ENCODE data around the gene RUSF1. TPM values are rescaled to one million over a fixed set of nuclear protein-coding genes. Genes with fewer than 3 reads are reported as not detected.
"Not testable (repeated sequence)": the region's sequence is repeated elsewhere in the genome, so short reads cannot be mapped to it uniquely, and the experiment has no call there.

The RUSF1 gene
- total RNA-seq, 8 experiments from 2014 or later, result 36.8 to 82.0 (median 56.6) TPM

DNA sequence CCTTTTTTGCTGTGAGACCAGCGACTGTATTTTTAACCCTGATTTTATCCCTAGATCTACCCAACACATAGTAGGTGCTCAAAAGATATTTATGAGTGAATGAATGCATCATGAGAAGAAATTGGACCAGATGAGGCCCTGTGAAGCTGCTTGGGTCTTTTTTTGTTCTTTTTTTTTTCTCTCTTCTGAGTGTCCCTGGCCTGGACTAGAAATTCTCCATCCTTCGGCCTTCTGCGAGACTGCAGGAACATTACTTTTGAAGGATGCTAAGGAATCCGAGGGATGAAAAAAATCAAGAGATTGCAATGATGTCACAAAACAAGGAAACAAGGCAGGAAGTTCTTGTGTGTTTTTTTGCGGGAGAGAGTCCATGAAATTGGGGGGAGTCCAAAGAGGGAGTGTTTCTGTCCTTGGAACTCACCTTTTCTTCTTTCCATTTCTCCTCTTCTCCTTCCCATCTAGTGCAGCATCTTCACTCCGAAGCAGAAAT lies 560 bp upstream of the RUSF1 start:
- in situ Hi-C loops (cut with MboI; ENCODE audit: low pct_unique_long_range_greater_than_20kb in 2 of 9, low sequenced_read_pairs in 9 of 9, unreplicated experiment in 9 of 9), result loop anchor here in 2 of 9 experiments (25.0 kb wide), 1 partner anchor 179 kb away; no protein-coding TSS in a partner anchor
- ATAC-seq (replicated peaks in 6 of 8), result peak; percentile 0 to 12 (median 6)
- peak overlapping the region; percentile 74 to 100 (median 89) for H3K4me3 ChIP-seq
- peak overlapping the region; percentile 88 to 98 for H3K27ac ChIP-seq
- WGBS, 10 experiments, result 6 to 50% (median 21%) methylated on average over 2 to 6 of the region's 6 CpGs; no CpG with 5 or more reads in 1 of the 10 experiments
- peaks cover 14 to 15% of the 10 kb centered on the region in 2 donors for H3K4me1 ChIP-seq (replicated peaks in 1 of 2)

DNA sequence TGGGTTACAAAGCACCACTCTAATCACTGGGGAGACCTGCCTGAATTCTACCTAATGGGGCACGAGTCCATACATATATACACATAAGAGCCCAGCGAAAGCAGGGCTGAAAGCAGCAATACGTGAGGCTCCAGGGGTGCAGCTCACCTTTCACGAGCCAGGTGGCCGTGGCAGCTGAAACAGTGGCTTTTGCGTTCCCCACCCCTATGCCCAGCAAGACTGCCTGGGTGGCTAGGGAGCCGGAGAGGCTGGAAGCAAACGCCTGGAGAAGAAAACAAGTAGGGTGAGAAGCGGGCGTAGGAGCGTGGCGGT lies 618 bp downstream of the RUSF1 start:
- H3K4me1 ChIP-seq (replicated peaks in 1 of 2), result peaks cover 14 to 15% of the 10 kb centered on the region in 2 donors
- 0 to 16% (median 0%) methylated on average over 1 to 5 of the region's 12 CpGs; no CpG with 5 or more reads in 6 of the 10 experiments for WGBS, 10 experiments
- H3K27ac ChIP-seq, result peak overlapping the region; percentile 88 to 98
- H3K4me3 ChIP-seq, result peak overlapping the region; percentile 74 to 100 (median 89)
- in situ Hi-C loops (cut with MboI; ENCODE audit: low pct_unique_long_range_greater_than_20kb in 2 of 9, low sequenced_read_pairs in 9 of 9, unreplicated experiment in 9 of 9), result loop anchor here in 2 of 9 experiments (25.0 kb wide), 1 partner anchor 180 kb away; no protein-coding TSS in a partner anchor
- ATAC-seq (replicated peaks in 6 of 8), result no peak

DNA sequence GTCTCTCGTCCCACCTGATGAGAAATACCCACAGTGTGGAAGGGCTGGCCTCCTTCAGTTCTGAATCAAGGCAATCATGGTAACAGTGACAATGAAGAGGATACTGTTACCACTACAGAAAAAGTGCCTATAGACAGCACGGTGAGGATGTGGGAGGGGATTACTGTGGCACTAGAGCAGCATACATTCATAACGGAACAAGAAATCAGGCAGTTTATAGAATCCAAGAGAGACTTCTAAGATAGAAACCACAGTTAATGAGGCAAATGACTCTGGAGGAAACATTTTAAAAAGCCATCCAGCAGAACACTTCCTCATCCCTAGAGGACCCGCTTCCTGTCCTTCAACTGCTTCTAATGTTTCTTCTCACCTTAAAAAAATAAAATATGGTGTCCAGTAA lies 2.7 kb downstream of the RUSF1 start:
- peaks cover 14 to 15% of the 10 kb centered on the region in 2 donors for H3K4me1 ChIP-seq (replicated peaks in 1 of 2)
- no peak for ATAC-seq (replicated peaks in 6 of 8)
- WGBS, 10 experiments, result 76 to 100% (median 90%) methylated on average over 1 to 4 of the region's 4 CpGs; no CpG with 5 or more reads in 1 of the 10 experiments
- in situ Hi-C loops (cut with MboI; ENCODE audit: low pct_unique_long_range_greater_than_20kb in 2 of 9, low sequenced_read_pairs in 9 of 9, unreplicated experiment in 9 of 9), result loop anchor here in 2 of 9 experiments (25.0 kb wide), 1 partner anchor 182 kb away; no protein-coding TSS in a partner anchor
- no peak overlapping the region for H3K27ac ChIP-seq
- H3K4me3 ChIP-seq, result no peak overlapping the region

DNA sequence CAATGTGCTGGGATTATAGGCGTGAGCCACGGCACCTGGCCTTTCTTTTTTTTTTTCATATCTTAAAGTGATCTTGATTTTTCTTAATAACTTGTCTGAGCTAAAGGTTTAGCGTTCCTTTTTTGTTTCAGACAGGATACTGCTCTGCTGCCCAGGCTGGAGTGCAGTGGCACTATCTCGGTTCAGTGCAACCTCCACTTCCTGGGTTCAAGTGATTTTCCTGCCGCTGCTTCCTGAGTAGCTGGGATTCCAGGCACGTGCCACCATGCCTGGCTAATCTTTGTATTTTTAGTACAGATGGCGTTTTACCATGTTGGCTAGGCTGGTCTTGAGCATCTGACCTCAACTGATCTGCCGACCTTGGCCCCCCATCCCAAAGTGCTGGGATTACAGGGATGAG lies 4.0 kb downstream of the RUSF1 start:
- WGBS, 10 experiments, result 80 to 100% (median 94%) methylated on average over 2 to 8 of the region's 8 CpGs
- H3K4me1 ChIP-seq (replicated peaks in 1 of 2), result peaks cover 7 to 9% of the 10 kb centered on the region in 2 donors

DNA sequence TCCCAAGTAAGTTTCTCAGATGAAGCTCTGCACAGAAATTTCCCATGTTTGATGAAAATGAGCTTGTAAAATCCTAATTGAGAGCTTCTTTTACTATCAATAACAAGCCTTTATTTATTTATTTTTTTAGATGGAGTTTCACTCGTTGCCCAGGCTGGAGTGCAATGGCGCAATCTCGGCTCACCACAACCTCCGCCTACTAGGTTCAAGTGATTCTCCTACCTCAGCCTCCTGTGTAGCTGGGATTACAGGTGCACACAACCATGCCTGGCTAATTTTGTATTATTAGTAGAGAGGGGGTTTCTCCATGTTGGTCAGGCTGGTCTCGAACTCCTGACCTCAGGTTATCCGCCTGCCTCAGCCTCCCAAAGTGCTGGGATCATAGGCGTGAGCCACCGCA lies 4.6 kb downstream of the RUSF1 start:
- not testable (repeated sequence) for H3K4me3 ChIP-seq; ATAC-seq (replicated peaks in 6 of 8); H3K27ac ChIP-seq; H3K4me1 ChIP-seq (replicated peaks in 1 of 2)
- WGBS, 10 experiments, result 75 to 100% (median 93%) methylated on average over 2 to 7 of the region's 8 CpGs; no CpG with 5 or more reads in 1 of the 10 experiments
- in situ Hi-C loops (cut with MboI; ENCODE audit: low pct_unique_long_range_greater_than_20kb in 2 of 9, low sequenced_read_pairs in 9 of 9, unreplicated experiment in 9 of 9), result loop anchor here in 2 of 9 experiments (25.0 kb wide), 1 partner anchor 184 kb away; no protein-coding TSS in a partner anchor

More for the DNA sequence above, 4.0 kb downstream of the RUSF1 start:
- no peak overlapping the region for H3K4me3 ChIP-seq
- no peak overlapping the region for H3K27ac ChIP-seq
- no peak for ATAC-seq (replicated peaks in 6 of 8)
- in situ Hi-C loops (cut with MboI; ENCODE audit: low pct_unique_long_range_greater_than_20kb in 2 of 9, low sequenced_read_pairs in 9 of 9, unreplicated experiment in 9 of 9), result loop anchor here in 2 of 9 experiments (25.0 kb wide), 1 partner anchor 183 kb away; no protein-coding TSS in a partner anchor

DNA sequence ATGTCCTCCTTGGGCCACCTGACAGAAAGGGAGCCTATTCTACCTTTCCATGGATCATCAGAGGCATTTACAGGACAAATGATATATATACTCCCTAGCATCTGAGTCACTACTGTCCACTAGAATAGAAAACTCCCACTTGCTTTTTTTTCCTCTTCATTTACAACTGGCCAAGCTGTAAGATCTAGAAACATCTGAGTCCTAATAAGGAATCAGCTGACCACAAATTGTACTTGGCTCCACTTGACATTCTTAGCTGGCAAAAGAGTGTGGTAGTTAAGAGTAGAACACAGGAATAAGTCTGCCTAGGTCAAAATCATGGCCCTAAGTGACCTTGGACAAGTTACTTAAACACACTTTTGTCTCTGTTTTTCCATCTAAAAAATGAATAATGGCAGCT lies 5.2 kb downstream of the RUSF1 start:
- in situ Hi-C loops (cut with MboI; ENCODE audit: low pct_unique_long_range_greater_than_20kb in 2 of 9, low sequenced_read_pairs in 9 of 9, unreplicated experiment in 9 of 9), result loop anchor here in 2 of 9 experiments (25.0 kb wide), 1 partner anchor 184 kb away; no protein-coding TSS in a partner anchor
- H3K27ac ChIP-seq, result no peak overlapping the region
- H3K4me1 ChIP-seq (replicated peaks in 1 of 2), result peaks cover 7% of the 10 kb centered on the region in 2 donors
- peak in 2 of 8 experiments; percentile 22 to 34 for ATAC-seq (replicated peaks in 6 of 8)
- no peak overlapping the region for H3K4me3 ChIP-seq

DNA sequence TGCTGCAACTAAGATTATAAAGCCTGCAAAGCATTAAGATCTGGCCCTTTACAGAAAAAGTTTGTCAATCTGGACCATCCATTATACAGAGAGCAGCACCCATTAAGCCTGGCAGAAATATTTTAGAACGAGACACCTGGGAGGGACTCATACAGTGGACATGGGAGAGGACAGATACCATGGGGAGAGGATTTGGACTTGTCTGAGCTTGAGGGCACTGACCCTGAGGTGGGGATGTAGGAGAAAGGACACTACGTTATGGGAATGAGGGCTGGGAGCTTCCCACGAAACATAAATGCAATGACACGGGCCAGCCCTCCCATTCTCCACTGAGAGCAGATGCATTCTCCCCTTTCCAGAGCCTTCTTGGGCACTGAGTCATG lies 6.2 kb downstream of the RUSF1 start:
- no peak overlapping the region for H3K27ac ChIP-seq
- no peak for ATAC-seq (replicated peaks in 6 of 8)
- peaks cover 3% of the 10 kb centered on the region in 2 donors for H3K4me1 ChIP-seq (replicated peaks in 1 of 2)
- WGBS, 10 experiments, result 53 to 93% (median 68%) methylated on average over 1 to 4 of the region's 4 CpGs; no CpG with 5 or more reads in 4 of the 10 experiments
- in situ Hi-C loops (cut with MboI; ENCODE audit: low pct_unique_long_range_greater_than_20kb in 2 of 9, low sequenced_read_pairs in 9 of 9, unreplicated experiment in 9 of 9), result loop anchor here in 2 of 9 experiments (25.0 kb wide), 1 partner anchor 185 kb away; no protein-coding TSS in a partner anchor
- H3K4me3 ChIP-seq, result no peak overlapping the region

DNA sequence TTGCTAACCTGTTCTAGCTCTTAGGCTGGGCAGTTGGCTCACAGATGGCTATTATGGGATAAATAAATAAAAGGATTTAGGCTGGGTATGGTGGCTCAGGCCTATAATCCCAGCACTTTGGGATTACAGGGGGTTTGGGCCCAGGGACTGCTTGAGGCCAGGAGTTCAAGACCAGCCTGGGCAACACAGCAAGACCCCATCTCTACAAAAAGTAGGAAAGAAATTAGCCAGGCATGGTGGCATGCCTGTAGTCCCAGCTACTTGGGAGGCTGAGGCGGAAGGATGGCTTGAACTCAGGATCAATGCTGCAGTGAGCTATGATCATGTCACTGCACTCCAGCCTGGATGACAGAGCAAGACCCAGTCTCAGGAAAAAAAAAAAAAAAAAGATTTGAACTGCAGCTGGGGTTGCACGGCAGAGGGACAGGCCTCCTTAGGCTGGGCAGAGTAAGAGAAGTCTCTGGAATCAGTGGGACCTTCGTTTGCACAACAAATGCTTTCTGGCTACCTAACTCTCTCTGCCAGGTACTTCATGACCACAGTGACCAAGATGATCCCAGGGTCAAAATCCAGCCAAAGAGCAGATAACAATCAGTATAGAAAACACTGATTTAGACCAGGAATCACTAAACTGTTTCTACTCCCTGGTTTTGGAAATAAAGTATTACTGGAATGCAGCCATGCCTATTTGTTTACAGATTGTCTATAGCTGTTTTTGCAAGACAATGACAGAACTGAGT lies 6.8 kb downstream of the RUSF1 start:
- 40 to 61% (median 51%) methylated on average over 1 to 3 of the region's 3 CpGs; no CpG with 5 or more reads in 5 of the 10 experiments for WGBS, 10 experiments
- no peak overlapping the region for H3K27ac ChIP-seq
- in situ Hi-C loops (cut with MboI; ENCODE audit: low pct_unique_long_range_greater_than_20kb in 2 of 9, low sequenced_read_pairs in 9 of 9, unreplicated experiment in 9 of 9), result loop anchor here in 2 of 9 experiments (25.0 kb wide), 1 partner anchor 186 kb away; no protein-coding TSS in a partner anchor
- peak in 1 of 8 experiments; percentile 36 for ATAC-seq (replicated peaks in 6 of 8)
- no peak overlapping the region for H3K4me3 ChIP-seq
- H3K4me1 ChIP-seq (replicated peaks in 1 of 2), result no peaks in the 10 kb centered on the region

DNA sequence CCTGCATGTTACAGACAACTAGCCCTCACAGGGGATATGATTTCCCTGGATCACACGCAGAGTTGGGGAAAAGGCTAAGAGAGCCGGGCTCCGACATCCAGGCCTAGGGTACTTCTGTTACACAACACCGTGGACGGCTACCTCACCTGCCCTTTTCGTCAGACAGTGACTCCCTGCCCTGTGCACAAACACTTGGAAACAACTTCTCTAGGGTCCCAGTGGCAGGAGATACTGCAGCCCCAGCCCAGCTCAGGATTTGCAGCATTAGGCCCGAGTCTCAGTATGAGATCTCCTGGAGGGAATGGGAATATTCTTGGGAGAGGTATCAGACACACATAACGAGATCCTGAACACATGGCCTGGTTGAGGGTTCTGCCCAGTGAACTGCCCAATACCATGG lies 8.3 kb downstream of the RUSF1 start:
- no peaks in the 10 kb centered on the region for H3K4me1 ChIP-seq (replicated peaks in 1 of 2)
- no peak overlapping the region for H3K27ac ChIP-seq
- ATAC-seq (replicated peaks in 6 of 8), result no peak
- in situ Hi-C loops (cut with MboI; ENCODE audit: low pct_unique_long_range_greater_than_20kb in 2 of 9, low sequenced_read_pairs in 9 of 9, unreplicated experiment in 9 of 9), result loop anchor here in 2 of 9 experiments (25.0 kb wide), 1 partner anchor 187 kb away; no protein-coding TSS in a partner anchor
- WGBS, 10 experiments, result 75 to 100% (median 97%) methylated on average over 1 to 6 of the region's 8 CpGs; no CpG with 5 or more reads in 3 of the 10 experiments
- H3K4me3 ChIP-seq, result no peak overlapping the region

DNA sequence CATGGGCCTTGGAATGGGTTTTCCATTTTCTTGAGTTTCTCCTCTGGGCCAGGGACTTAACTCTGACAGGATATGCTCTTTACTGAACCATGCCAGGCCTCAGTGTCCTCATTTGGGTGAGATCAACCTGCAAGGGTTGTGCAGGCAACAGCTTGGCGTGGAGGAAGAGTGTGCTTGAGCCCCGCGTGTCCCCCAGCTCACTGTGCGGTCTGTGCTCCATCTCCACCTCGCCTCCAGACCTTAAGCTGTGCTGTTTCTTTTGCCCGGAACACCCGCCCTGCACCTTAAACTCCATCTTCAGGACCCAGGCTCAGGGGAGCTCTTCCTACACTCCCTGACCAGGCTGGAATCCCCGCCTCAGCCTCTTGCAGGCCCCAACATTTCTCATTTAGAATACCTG lies 9.7 kb downstream of the RUSF1 start:
- in situ Hi-C loops (cut with MboI; ENCODE audit: low pct_unique_long_range_greater_than_20kb in 2 of 9, low sequenced_read_pairs in 9 of 9, unreplicated experiment in 9 of 9), result no loop called here
- ATAC-seq (replicated peaks in 6 of 8), result no peak
- 90 to 100% (median 93%) methylated on average over 1 to 7 of the region's 8 CpGs; no CpG with 5 or more reads in 5 of the 10 experiments for WGBS, 10 experiments

DNA sequence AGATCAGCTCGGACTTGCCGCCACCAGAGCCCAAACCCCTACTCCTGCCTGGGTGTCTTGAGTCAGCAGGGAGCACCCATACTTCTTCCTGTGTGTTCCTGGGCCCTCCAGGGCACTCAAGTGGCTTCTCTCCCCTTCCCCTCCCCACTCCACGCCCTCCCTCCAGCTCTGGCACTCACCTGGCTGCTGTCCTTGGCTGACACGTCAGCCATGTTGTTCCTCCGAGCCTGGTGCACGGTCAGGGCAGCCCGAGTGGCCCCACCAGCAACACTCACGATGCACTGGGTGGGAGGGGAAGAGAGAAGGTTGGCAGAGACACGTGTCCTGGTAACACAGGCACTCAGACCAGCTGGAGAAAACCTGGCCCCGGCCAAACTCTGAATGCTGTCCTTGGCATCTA lies 11.5 kb downstream of the RUSF1 start:
- H3K4me1 ChIP-seq (replicated peaks in 1 of 2), result no peaks in the 10 kb centered on the region
- H3K4me3 ChIP-seq, result no peak overlapping the region
- 95 to 100% (median 100%) methylated on average over 3 to 4 of the region's 10 CpGs; no CpG with 5 or more reads in 7 of the 10 experiments for WGBS, 10 experiments
- in situ Hi-C loops (cut with MboI; ENCODE audit: low pct_unique_long_range_greater_than_20kb in 2 of 9, low sequenced_read_pairs in 9 of 9, unreplicated experiment in 9 of 9), result no loop called here
- no peak for ATAC-seq (replicated peaks in 6 of 8)
- H3K27ac ChIP-seq, result no peak overlapping the region

More for the DNA sequence above, 9.7 kb downstream of the RUSF1 start:
- no peak overlapping the region for H3K4me3 ChIP-seq
- H3K4me1 ChIP-seq (replicated peaks in 1 of 2), result no peaks in the 10 kb centered on the region
- H3K27ac ChIP-seq, result no peak overlapping the region

DNA sequence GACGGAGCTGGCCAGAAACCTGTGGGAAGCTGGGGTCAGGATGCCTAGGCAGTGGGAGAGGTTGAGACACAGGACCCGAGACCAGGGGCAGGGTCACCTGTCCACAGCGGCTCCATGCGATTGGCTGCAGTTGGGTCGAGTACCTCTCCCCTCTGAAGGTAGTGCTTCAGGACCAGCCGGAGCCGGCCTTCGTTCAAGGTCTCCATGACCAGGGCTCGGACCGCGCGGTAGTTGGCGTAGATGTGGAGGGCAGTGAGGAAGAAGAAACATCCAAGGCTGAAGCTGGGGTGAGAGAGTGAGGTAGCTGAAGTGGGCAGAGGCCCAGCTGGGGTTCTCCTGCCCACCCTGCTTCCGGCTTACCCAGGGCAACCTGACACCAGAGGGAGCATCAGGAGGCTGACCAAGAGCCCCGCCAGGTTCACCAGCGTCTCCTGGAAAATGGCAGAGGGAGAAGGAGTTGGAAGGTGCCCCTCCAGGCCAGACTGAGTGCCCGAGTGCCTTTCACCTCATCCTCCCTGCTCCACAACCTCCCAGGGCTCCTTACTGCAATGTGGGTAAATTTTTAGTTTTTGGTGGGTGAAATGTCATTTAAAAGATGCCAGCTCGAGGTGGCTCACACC lies 14.6 kb downstream of the RUSF1 start:
- Histone ChIP-seq H3K4me3 (no peak overlapping the region), H3K27ac (no peak overlapping the region), H3K4me1 (replicated peaks in 1 of 2) (no peaks in the 10 kb centered on the region)
- in situ Hi-C loops (cut with MboI; ENCODE audit: low pct_unique_long_range_greater_than_20kb in 2 of 9, low sequenced_read_pairs in 9 of 9, unreplicated experiment in 9 of 9), result no loop called here
- 40 to 100% methylated on average over 1 of the region's 18 CpGs; no CpG with 5 or more reads in 8 of the 10 experiments for WGBS, 10 experiments
- ATAC-seq (replicated peaks in 6 of 8), result no peak
